B cell (primary cell): ENCODE results near the gene SPINK1. TPM values are rescaled to one million over a fixed set of nuclear protein-coding genes. Genes with fewer than 3 reads are reported as not detected.
"Not testable (repeated sequence)": the region's sequence is repeated elsewhere in the genome, so short reads cannot be mapped to it uniquely, and the experiment has no call there.

ENCODE experiments used
- ATAC-seq: fragments of 200-7000 bp; cut with Tn5 transposase; one replicate; pipeline ENCODE4 v1.10.0; 2021; ENCODE audit warnings: low read depth, mild to moderate bottlenecking, moderate number of reproducible peaks, moderate library complexity
- CTCF ChIA-PET: fragments of 350-600 bp; sonication (Branson Sonifier 250); formaldehyde crosslinking; loops from one replicate; lab custom pipeline; 2021; ENCODE audit warnings: antibody characterized with exemption, inconsistent platforms; lab: Charles Lee
- POLR2A ChIA-PET: fragments of 350-600 bp; sonication (Branson Sonifier 250); formaldehyde crosslinking; loops from one replicate; lab custom pipeline; 2021; ENCODE audit warnings: antibody characterized with exemption; lab: Charles Lee
- DNase-seq: peaks from one replicate; pipeline ENCODE4 v3.0.0; 2013
- H2AFZ ChIP-seq: 2 replicates; pipeline ENCODE4 v1.6.1; 2012; ENCODE audit warnings: mild to moderate bottlenecking, low read depth, low read length; ENCODE audit not compliant: insufficient read depth, poor library complexity, severe bottlenecking
- H3K27ac ChIP-seq, 2 donors: 1 replicate in 1 of 2; 2 replicates in 1 of 2; pipeline ENCODE4 v1.5.1; 2012 to 2013; ENCODE audit warnings: low read length in 2 of 2, mild to moderate bottlenecking in 2 of 2, moderate library complexity in 1 of 2
- H3K27me3 ChIP-seq, 4 experiments: fragments of 200-600 bp in 1 of 4; sonication (generic) in 1 of 4; replicated peaks in 1 of 4; 1 replicate in 2 of 4; 2 replicates in 2 of 4; pipeline versions ENCODE4 v1.6.1 to v1.7.0; 2013 to 2016; ENCODE audit warnings: low read length in 3 of 4, mild to moderate bottlenecking in 2 of 4, mixed read lengths in 1 of 4, moderate library complexity in 1 of 4; ENCODE audit not compliant: insufficient read depth in 4 of 4, control insufficient read depth in 3 of 4; ENCODE audit errors: control extremely low read depth in 1 of 4
- H3K36me3 ChIP-seq, 2 experiments: replicated peaks in 1 of 2; 1 replicate in 1 of 2; 2 replicates in 1 of 2; pipeline versions ENCODE4 v1.6.1 to v1.7.1; 2013; ENCODE audit warnings: low read length in 1 of 2; ENCODE audit not compliant: insufficient read depth in 2 of 2, control insufficient read depth in 1 of 2; ENCODE audit errors: control extremely low read depth in 1 of 2, extremely low read depth in 1 of 2
- H3K4me1 ChIP-seq, 2 donors: fragments of 200-600 bp in 1 of 2; sonication (generic) in 1 of 2; 1 replicate in 1 of 2; 2 replicates in 1 of 2; pipeline versions ENCODE4 v1.5.1 to v1.6.1; 2013 to 2017; ENCODE audit warnings: low read length in 2 of 2; ENCODE audit not compliant: control insufficient read depth in 2 of 2, insufficient read depth in 2 of 2
- H3K4me2 ChIP-seq: replicated peaks from 2 replicates; pipeline ENCODE3; 2012; ENCODE audit warnings: mild to moderate bottlenecking, low read depth, low read length; ENCODE audit not compliant: poor library complexity, severe bottlenecking
- H3K4me3 ChIP-seq, 5 experiments: fragments of 200-600 bp in 1 of 5; sonication (generic) in 1 of 5; 1 replicate in 3 of 5; 2 replicates in 2 of 5; pipeline versions ENCODE4 v1.5.1 to v1.7.0; 2011 to 2016; ENCODE audit warnings: low read length in 4 of 5, mild to moderate bottlenecking in 4 of 5, low read depth in 2 of 5, control low read depth in 1 of 5, moderate library complexity in 1 of 5; ENCODE audit not compliant: insufficient read depth in 1 of 5; ENCODE audit errors: control extremely low read depth in 1 of 5, extremely low read depth in 1 of 5
- H3K79me2 ChIP-seq: fragments of 200-600 bp; sonication (generic); one replicate; pipeline ENCODE4 v1.6.0; 2016; ENCODE audit warnings: low read length; ENCODE audit not compliant: control insufficient read depth, insufficient read depth
- H3K9ac ChIP-seq: fragments of 200-600 bp; sonication (generic); 2 replicates; pipeline ENCODE4 v1.6.1; 2017; ENCODE audit warnings: mild to moderate bottlenecking, low read length, moderate library complexity
- H3K9me3 ChIP-seq, 3 donors: one replicate each; pipeline versions ENCODE4 v1.6.1 to v1.7.1; 2013; ENCODE audit warnings: low read length in 2 of 3; ENCODE audit not compliant: control insufficient read depth in 2 of 3, insufficient read depth in 1 of 3; ENCODE audit errors: control extremely low read depth in 1 of 3
- H4K20me1 ChIP-seq: 2 replicates; pipeline ENCODE4 v1.6.0; 2012; ENCODE audit warnings: mild to moderate bottlenecking, low read length; ENCODE audit not compliant: insufficient read depth, control insufficient read depth, poor library complexity, severe bottlenecking
- H3K27ac Mint-ChIP-seq: one replicate; pipeline ENCODE4 v1.8.0; 2021; ENCODE audit warnings: mixed read lengths
- H3K27me3 Mint-ChIP-seq: one replicate; pipeline ENCODE4 v1.8.0; 2021; ENCODE audit warnings: mixed read lengths
- H3K4me1 Mint-ChIP-seq: one replicate; pipeline ENCODE4 v1.8.0; 2021; ENCODE audit warnings: mixed read lengths
- H3K4me3 Mint-ChIP-seq: one replicate; pipeline ENCODE4 v1.8.0; 2021; ENCODE audit warnings: mixed read lengths
- H3K9me3 Mint-ChIP-seq: one replicate; pipeline ENCODE4 v1.8.0; 2022; ENCODE audit warnings: mixed read lengths; ENCODE audit not compliant: insufficient read depth
- CTCF ChIP-seq: fragments of 200-600 bp; IDR thresholded peaks from one replicate; pipeline ENCODE4 v1.8.0; 2022; ENCODE audit warnings: antibody characterized with exemption, mild to moderate bottlenecking
- EZH2 ChIP-seq: IDR thresholded peaks from 2 replicates; pipeline ENCODE4 v1.6.1; 2012; ENCODE audit warnings: borderline replicate concordance, low read depth, mild to moderate bottlenecking, moderate library complexity, low read length; ENCODE audit not compliant: insufficient read depth, poor library complexity, severe bottlenecking
- WGBS: methylation state at CpG from one replicate; pipeline ENCODE4 v1.1.5; 2013; ENCODE audit warnings: missing lambda C conversion rate; ENCODE audit not compliant: insufficient coverage; 5-methylcytosine and 5-hydroxymethylcytosine counted together
- intact Hi-C: fragments of 100-400 bp; cut with micrococcal nuclease; formaldehyde crosslinking; loops from one replicate; pipeline ENCODE4 v1.10.0; 2022
- polyA plus RNA-seq: library from polyadenylated mRNA; depleted of rRNA; stranded (reverse); fragments of >200 nt; gene quantifications from 2 replicates; pipeline ENCODE4 v1.2.3, GENCODE V29; 2012
- total RNA-seq, 2 donors: library from RNA; stranded (reverse); fragments of 120-200 nt in 1 of 2; gene quantifications; 1 replicate in 1 of 2; 2 replicates in 1 of 2; pipeline versions ENCODE4 v1.2.3 to v1.2.4, GENCODE V29; 2013 to 2022

SPINK1 gene
- total and polyA plus RNA-seq, 2 donors (not counting 1 experiment from before 2014, with no cell fraction given), result not detected

- no peaks in the 10 kb centered on the region for H3K36me3 ChIP-seq
- ChIA-PET POLR2A (no interaction called here), CTCF (interaction anchor here (1.0 kb wide), 1 partner anchor 198 kb away, joined by 5 read pairs; no protein-coding TSS in a partner anchor)
- no peak overlapping the region for H3K9ac ChIP-seq
- intact Hi-C loops, result loop anchor here (10.0 kb wide), 1 partner anchor 1292 kb away; no protein-coding TSS in a partner anchor
- no peaks in the 10 kb centered on the region for H3K4me1 Mint-ChIP-seq
- no peak overlapping the region for H2AFZ ChIP-seq
- H3K79me2 ChIP-seq, result no peaks in the 10 kb centered on the region
- no CpG with 5 or more reads among the region's 2 CpGs for WGBS
- DNase-seq (no peak), ATAC-seq (no peak)
- no peak overlapping the region for H3K4me3 ChIP-seq
- H3K4me1 ChIP-seq, result no peaks in the 10 kb centered on the region
- H3K27ac Mint-ChIP-seq, result no peak overlapping the region
- H3K9me3 ChIP-seq, result no peaks in the 10 kb centered on the region
- H4K20me1 ChIP-seq, result no peaks in the 10 kb centered on the region
- no peaks in the 10 kb centered on the region for H3K9me3 Mint-ChIP-seq
- peaks cover 0 to 3% (median 0%) of the 10 kb centered on the region in 4 experiments for H3K27me3 ChIP-seq
- H3K27me3 Mint-ChIP-seq, result peaks cover 9% of the 10 kb centered on the region
- no peak overlapping the region for H3K4me2 ChIP-seq
- no peak overlapping the region for H3K4me3 Mint-ChIP-seq
- TF ChIP-seq CTCF (no peak), EZH2 (no peak)
- H3K27ac ChIP-seq, result no peak overlapping the region
Measured at GRCh38 chr5:147826361-147826760, 5.1 kb downstream of the SPINK1 start.

- CTCF ChIA-PET, result interaction anchor here (0.6 to 4.9 kb wide), 24 partner anchors 9 to 1281 kb away, joined by 3 to 218 read pairs (median 4); partner anchors contain the start of gene JAKMIP2
- Mint-ChIP-seq H3K27ac (no peak overlapping the region), H3K27me3 (peaks cover 7% of the 10 kb centered on the region), H3K4me3 (no peak overlapping the region), H3K9me3 (no peaks in the 10 kb centered on the region), H3K4me1 (no peaks in the 10 kb centered on the region)
- H3K79me2 ChIP-seq, result no peaks in the 10 kb centered on the region
- no peaks in the 10 kb centered on the region for H3K27me3 ChIP-seq
- H3K4me1 ChIP-seq, result no peaks in the 10 kb centered on the region
- H3K4me3 ChIP-seq, result no peak overlapping the region
- no peaks in the 10 kb centered on the region for H3K36me3 ChIP-seq
- H3K27ac ChIP-seq, result no peak overlapping the region
- intact Hi-C loops, result loop anchor here (1.0 to 10.0 kb wide), 2 partner anchors 369 to 1288 kb away; no protein-coding TSS in a partner anchor
- WGBS, result 20% methylated on average over 1 of the region's 4 CpGs
- no peak overlapping the region for H3K4me2 ChIP-seq
- DNase-seq (peak; percentile 63), ATAC-seq (peak; percentile 58)
- H3K9me3 ChIP-seq, result no peaks in the 10 kb centered on the region
- no peak overlapping the region for H2AFZ ChIP-seq
- no peak overlapping the region for H3K9ac ChIP-seq
- POLR2A ChIA-PET, result no interaction called here
- TF ChIP-seq EZH2 (no peak), CTCF (peak; percentile 94)
- H4K20me1 ChIP-seq, result no peaks in the 10 kb centered on the region
Measured at GRCh38 chr5:147822686-147823491, 8.6 kb downstream of the SPINK1 start.

GRCh38 chr5:147822222-147822621 is 9.2 kb downstream of the SPINK1 start:
- intact Hi-C loops, result loop anchor here (1.0 to 10.0 kb wide), 2 partner anchors 368 to 1287 kb away; no protein-coding TSS in a partner anchor
- H4K20me1 ChIP-seq, H3K9me3 Mint-ChIP-seq, H3K27ac ChIP-seq, H3K27ac Mint-ChIP-seq, H3K27me3 Mint-ChIP-seq, H3K4me1 ChIP-seq, H3K4me2 ChIP-seq, H3K9me3 ChIP-seq, H3K9ac ChIP-seq, H3K4me3 Mint-ChIP-seq, H3K36me3 ChIP-seq, DNase-seq, H3K4me3 ChIP-seq, H2AFZ ChIP-seq, H3K4me1 Mint-ChIP-seq, ATAC-seq, POLR2A ChIA-PET, H3K27me3 ChIP-seq, H3K79me2 ChIP-seq: not testable (repeated sequence)
- CTCF ChIA-PET, result interaction anchor here (0.6 to 4.9 kb wide), 19 partner anchors 8 to 1280 kb away, joined by 3 to 218 read pairs (median 3); partner anchors contain the start of gene JAKMIP2
- WGBS, result no CpG with 5 or more reads among the region's 3 CpGs
